SKM-1 treated with dmso at 0.1 percent for 144 hours (cell line): ENCODE measurements around the gene ZSCAN16.
"Not testable (repeated sequence)": the region's sequence is repeated elsewhere in the genome, so short reads cannot be mapped to it uniquely, and the experiment has no call there.

Source experiments
- DNase-seq: peaks from one replicate; lab custom pipeline; 2025; ENCODE audit not compliant: unreplicated experiment; lab: John Stamatoyannopoulos, UW

The ZSCAN16 gene

GRCh38 chr6:28124350-28124970, at the start of gene ZSCAN16:
TSS of gene ZSCAN16 (plus strand) at chr6:28124609. CDS start at chr6:28125444, 835 bp downstream.
- peak; percentile 61 for DNase-seq

- DNase-seq: no peak
Measured at GRCh38 chr6:28078050-28078449, 46.4 kb upstream of the ZSCAN16 start.

GRCh38 chr6:28078836-28079235, 45.6 kb upstream of the ZSCAN16 start:
- no peak for DNase-seq

- not testable (repeated sequence) for DNase-seq
Measured at GRCh38 chr6:28080381-28080630, 44.1 kb upstream of the ZSCAN16 start, which contains the start of gene ZNF165. TSS of gene ZNF165 (plus strand) at chr6:28080568. CDS start at chr6:28085481, 4,913 bp downstream.

- peak; percentile 82 for DNase-seq
Measured at GRCh38 chr6:28080631-28081485, 43.6 kb upstream of the ZSCAN16 start.

GRCh38 chr6:28081486-28081751, 43.0 kb upstream of the ZSCAN16 start:
- peak; percentile 41 for DNase-seq

GRCh38 chr6:28082939-28083338, 41.5 kb upstream of the ZSCAN16 start:
- DNase-seq: no peak

- DNase-seq: no peak
Measured at GRCh38 chr6:28089054-28089453, 35.4 kb upstream of the ZSCAN16 start.

- DNase-seq: no peak
Measured at GRCh38 chr6:28090917-28091586, 33.4 kb upstream of the ZSCAN16 start.

- DNase-seq: not testable (repeated sequence)
Measured at GRCh38 chr6:28102222-28102621, 22.2 kb upstream of the ZSCAN16 start.

- DNase-seq: not testable (repeated sequence)
Measured at GRCh38 chr6:28102699-28103098, 21.7 kb upstream of the ZSCAN16 start.

- peak; percentile 78 for DNase-seq
Measured at GRCh38 chr6:28104392-28105244, 19.8 kb upstream of the ZSCAN16 start.

GRCh38 chr6:28105245-28105639, 19.2 kb upstream of the ZSCAN16 start:
- DNase-seq: peak; percentile 42

- DNase-seq: no peak
Measured at GRCh38 chr6:28107506-28107905, 16.9 kb upstream of the ZSCAN16 start.

GRCh38 chr6:28111964-28112363, 12.4 kb upstream of the ZSCAN16 start:
- DNase-seq: no peak

GRCh38 chr6:28115799-28116198, 8.6 kb upstream of the ZSCAN16 start:
- no peak for DNase-seq

- no peak for DNase-seq
Measured at GRCh38 chr6:28117386-28118050, 6.9 kb upstream of the ZSCAN16 start.

GRCh38 chr6:28118217-28118616, 6.2 kb upstream of the ZSCAN16 start:
- no peak for DNase-seq

GRCh38 chr6:28121876-28122275, 2.5 kb upstream of the ZSCAN16 start:
- no peak for DNase-seq

- not testable (repeated sequence) for DNase-seq
Measured at GRCh38 chr6:28122283-28122682, 2.1 kb upstream of the ZSCAN16 start.

- no peak for DNase-seq
Measured at GRCh38 chr6:28124971-28125353, 553 bp downstream of the ZSCAN16 start.
